ENCODE results near the gene ITGB1. TPM values are rescaled to one million over a fixed set of nuclear protein-coding genes. Genes with fewer than 3 reads are reported as not detected.

Gene ITGB1
- 752 to 1,169 TPM (median 956 TPM) in 5 replicates for total RNA-seq (2022; extraction: Qiagen RNA extraction)

DNA sequence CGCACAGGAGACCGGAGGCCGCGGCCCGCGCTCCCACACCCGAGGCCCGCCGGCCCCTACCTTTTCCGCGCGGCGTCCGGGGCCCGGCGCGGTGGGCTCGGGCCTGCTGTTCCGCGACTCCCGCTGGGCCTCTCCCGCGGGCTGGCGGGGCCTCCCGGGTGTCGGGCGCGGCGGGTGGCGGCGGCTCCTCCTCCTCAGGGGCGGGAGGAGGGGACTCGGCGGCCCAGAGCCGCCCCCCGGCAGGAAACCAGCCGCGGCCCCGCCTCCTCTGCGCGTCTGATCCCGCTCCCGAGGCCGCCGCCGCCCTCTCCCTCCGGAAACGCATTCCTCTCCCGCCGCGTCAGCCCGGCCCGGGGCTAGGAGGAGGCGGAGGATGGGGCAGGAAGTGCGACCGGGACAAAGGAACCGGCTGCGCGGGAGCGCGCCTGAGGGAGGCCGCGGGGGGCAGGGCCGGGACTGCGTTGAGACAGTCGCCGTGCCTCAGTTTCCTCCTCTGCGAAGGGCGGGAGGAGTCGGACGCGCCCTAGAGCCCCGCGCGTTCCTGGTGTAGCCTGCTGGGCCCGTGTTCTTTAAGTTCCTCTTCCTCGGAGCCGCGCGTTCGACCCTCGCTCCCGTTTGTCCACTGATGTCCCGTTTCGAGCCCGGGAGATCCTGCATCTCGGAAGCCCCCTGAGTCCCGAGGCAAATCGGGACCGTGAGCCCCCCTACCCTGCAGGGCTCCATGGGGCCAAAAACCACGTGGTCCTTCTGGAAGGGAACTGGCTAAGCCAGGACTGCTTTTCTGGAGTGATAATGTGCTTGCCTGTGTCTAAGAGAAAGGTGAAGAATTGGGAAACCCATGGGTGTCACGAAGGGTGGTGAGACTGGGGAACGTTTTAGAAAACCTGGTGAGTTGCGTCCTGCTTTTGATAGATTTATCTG, at the start of gene ITGB1:
Gene ITGB1 (minus strand): TSS at position 146 of the 921 bp plus-strand sequence. CDS start 22,672 bp downstream, outside the sequence.

Data from A549 treated with CORT108297 at 1 μM for 4 hours (cell line).